Loucy (cell line): ENCODE results near the gene DNASE2B.

Experiments used
- H2AFZ ChIP-seq: fragments of 200-600 bp; sonication (generic); 2 replicates; pipeline ENCODE4 v1.6.0; 2016; ENCODE audit warnings: antibody characterized with exemption, mild to moderate bottlenecking, low read length, moderate library complexity
- H3F3A ChIP-seq: fragments of 200-600 bp; 2 replicates; pipeline ENCODE4 v1.6.0; 2016; ENCODE audit warnings: antibody characterized with exemption, low read depth, mild to moderate bottlenecking
- H3K27me3 ChIP-seq: fragments of 200-600 bp; sonication (generic); 2 replicates; pipeline ENCODE4 v1.6.1; 2014; ENCODE audit warnings: low read length, mild to moderate bottlenecking; ENCODE audit not compliant: insufficient read depth, poor library complexity, severe bottlenecking
- H3K36me3 ChIP-seq: fragments of 200-600 bp; sonication (generic); 2 replicates; pipeline ENCODE4 v1.6.1; 2016; ENCODE audit warnings: low read length; ENCODE audit not compliant: insufficient read depth
- H3K4me1 ChIP-seq: fragments of 200-600 bp; sonication (generic); 2 replicates; pipeline ENCODE4 v1.5.1; 2014; ENCODE audit warnings: low read length, mild to moderate bottlenecking; ENCODE audit not compliant: insufficient read depth, poor library complexity, severe bottlenecking
- H3K4me2 ChIP-seq: fragments of 200-600 bp; sonication (generic); 2 replicates; pipeline ENCODE4 v1.6.0; 2014; ENCODE audit warnings: antibody characterized with exemption, low read length, low read depth, mild to moderate bottlenecking; ENCODE audit not compliant: poor library complexity, severe bottlenecking
- H3K4me3 ChIP-seq: fragments of 200-600 bp; sonication (generic); 2 replicates; pipeline ENCODE4 v1.5.1; 2014; ENCODE audit warnings: low read length, mild to moderate bottlenecking, mixed read lengths; ENCODE audit not compliant: poor library complexity, severe bottlenecking
- H3K79me2 ChIP-seq: fragments of 200-600 bp; sonication (generic); 2 replicates; pipeline ENCODE4 v1.6.1; 2014; ENCODE audit warnings: low read length; ENCODE audit not compliant: insufficient read depth
- H3K9ac ChIP-seq: fragments of 200-600 bp; sonication (generic); 2 replicates; pipeline ENCODE4 v1.6.0; 2014; ENCODE audit warnings: mild to moderate bottlenecking, low read depth, low read length, moderate library complexity; ENCODE audit not compliant: poor library complexity, severe bottlenecking
- H3K9me2 ChIP-seq: fragments of 200-600 bp; sonication (generic); replicated peaks from 2 replicates; pipeline ENCODE4 v1.6.1; 2016; ENCODE audit warnings: low read depth, low read length, mixed read lengths
- H3K9me3 ChIP-seq: fragments of 200-600 bp; sonication (generic); 2 replicates; pipeline ENCODE4 v1.6.1; 2014; ENCODE audit warnings: mild to moderate bottlenecking, antibody characterized with exemption, low read length, low read depth; ENCODE audit not compliant: insufficient read depth
- H4K20me1 ChIP-seq: fragments of 200-600 bp; sonication (generic); 2 replicates; pipeline ENCODE4 v1.6.0; 2014; ENCODE audit warnings: antibody characterized with exemption, low read length, mild to moderate bottlenecking; ENCODE audit not compliant: insufficient read depth, poor library complexity, severe bottlenecking
- CTCF ChIP-seq: fragments of 200-600 bp; sonication (generic); conservative IDR thresholded peaks from 2 replicates; pipeline ENCODE4 v1.5.1; 2014; ENCODE audit warnings: mild to moderate bottlenecking, antibody characterized with exemption, low read length
- EZH2phosphoT487 ChIP-seq: fragments of 200-600 bp; IDR thresholded peaks from 2 replicates; pipeline ENCODE4 v1.6.1; 2018; ENCODE audit warnings: antibody characterized with exemption, mild to moderate bottlenecking, moderate library complexity, borderline replicate concordance

Gene DNASE2B

GRCh38 chr1:84401156-84401555 lies 2.9 kb downstream of the DNASE2B start:
- H3K9ac ChIP-seq = no peak overlapping the region
- H3K4me1 ChIP-seq = no peaks in the 10 kb centered on the region
- no peak overlapping the region for H2AFZ ChIP-seq
- H3F3A ChIP-seq = no peaks in the 10 kb centered on the region
- H3K4me2 ChIP-seq = no peak overlapping the region
- no peaks in the 10 kb centered on the region for H4K20me1 ChIP-seq
- no peaks in the 10 kb centered on the region for H3K9me2 ChIP-seq
- H3K36me3 ChIP-seq = no peaks in the 10 kb centered on the region
- no peaks in the 10 kb centered on the region for H3K27me3 ChIP-seq
- no peak for TF ChIP-seq CTCF
- TF ChIP-seq EZH2phosphoT487 = no peak
- no peaks in the 10 kb centered on the region for H3K9me3 ChIP-seq
- no peaks in the 10 kb centered on the region for H3K79me2 ChIP-seq
- no peak overlapping the region for H3K4me3 ChIP-seq

- H3K4me1 ChIP-seq = no peaks in the 10 kb centered on the region
- no peaks in the 10 kb centered on the region for H3K79me2 ChIP-seq
- H3K9ac ChIP-seq = no peak overlapping the region
- no peaks in the 10 kb centered on the region for H3K9me2 ChIP-seq
- H3K27me3 ChIP-seq = no peaks in the 10 kb centered on the region
- H4K20me1 ChIP-seq = no peaks in the 10 kb centered on the region
- no peaks in the 10 kb centered on the region for H3K36me3 ChIP-seq
- H3K4me2 ChIP-seq = no peak overlapping the region
- TF ChIP-seq EZH2phosphoT487 (no peak), CTCF (no peak)
- no peak overlapping the region for H3K4me3 ChIP-seq
- no peaks in the 10 kb centered on the region for H3K9me3 ChIP-seq
- H3F3A ChIP-seq = no peaks in the 10 kb centered on the region
- no peak overlapping the region for H2AFZ ChIP-seq
These were observed 3.8 kb downstream of the DNASE2B start for GRCh38 chr1:84402060-84402459.

- no peaks in the 10 kb centered on the region for H3K9me3 ChIP-seq
- H2AFZ ChIP-seq = no peak overlapping the region
- no peak overlapping the region for H3K4me3 ChIP-seq
- no peaks in the 10 kb centered on the region for H3K79me2 ChIP-seq
- H3K4me1 ChIP-seq = no peaks in the 10 kb centered on the region
- H3K4me2 ChIP-seq = no peak overlapping the region
- H3K27me3 ChIP-seq = no peaks in the 10 kb centered on the region
- TF ChIP-seq EZH2phosphoT487 (no peak), CTCF (no peak)
- H3K9ac ChIP-seq = no peak overlapping the region
- H3K9me2 ChIP-seq = no peaks in the 10 kb centered on the region
- no peaks in the 10 kb centered on the region for H4K20me1 ChIP-seq
- H3F3A ChIP-seq = no peaks in the 10 kb centered on the region
- no peaks in the 10 kb centered on the region for H3K36me3 ChIP-seq
These were observed 4.2 kb downstream of the DNASE2B start for GRCh38 chr1:84402501-84402900.
